HUDEP-2 (cell line): ENCODE data around the gene UVSSA.
"Not testable (repeated sequence)": the region's sequence is repeated elsewhere in the genome, so short reads cannot be mapped to it uniquely, and the experiment has no call there.

Experiments used
- DNase-seq, 76 experiments: peaks; one replicate each; lab custom pipeline; 2025; ENCODE audit not compliant: unreplicated experiment in 76 of 76; lab: John Stamatoyannopoulos, UW

Gene UVSSA

DNA sequence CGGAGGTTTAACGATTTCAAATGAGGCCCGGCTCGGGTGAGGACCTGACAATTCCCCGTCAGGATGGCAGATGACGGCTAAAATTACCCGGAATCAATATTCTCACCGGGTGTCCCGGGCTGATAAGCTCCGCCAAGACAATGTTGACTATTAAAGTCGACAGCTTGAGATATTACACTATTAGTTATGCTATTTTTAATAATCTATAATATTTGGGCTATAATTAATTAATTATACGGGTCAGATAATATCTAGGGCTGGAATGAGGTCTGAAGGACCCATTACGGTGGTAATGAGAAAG lies 68.6 kb downstream of the UVSSA start:
- DNase-seq = no peak

GRCh38 chr4:1416051-1416947 lies 69.3 kb downstream of the UVSSA start:
- no peak for DNase-seq

- DNase-seq = no peak
These were observed 69.9 kb downstream of the UVSSA start for GRCh38 chr4:1416948-1417260.

- DNase-seq = no peak
These were observed 70.7 kb downstream of the UVSSA start for GRCh38 chr4:1417522-1418390.

DNA sequence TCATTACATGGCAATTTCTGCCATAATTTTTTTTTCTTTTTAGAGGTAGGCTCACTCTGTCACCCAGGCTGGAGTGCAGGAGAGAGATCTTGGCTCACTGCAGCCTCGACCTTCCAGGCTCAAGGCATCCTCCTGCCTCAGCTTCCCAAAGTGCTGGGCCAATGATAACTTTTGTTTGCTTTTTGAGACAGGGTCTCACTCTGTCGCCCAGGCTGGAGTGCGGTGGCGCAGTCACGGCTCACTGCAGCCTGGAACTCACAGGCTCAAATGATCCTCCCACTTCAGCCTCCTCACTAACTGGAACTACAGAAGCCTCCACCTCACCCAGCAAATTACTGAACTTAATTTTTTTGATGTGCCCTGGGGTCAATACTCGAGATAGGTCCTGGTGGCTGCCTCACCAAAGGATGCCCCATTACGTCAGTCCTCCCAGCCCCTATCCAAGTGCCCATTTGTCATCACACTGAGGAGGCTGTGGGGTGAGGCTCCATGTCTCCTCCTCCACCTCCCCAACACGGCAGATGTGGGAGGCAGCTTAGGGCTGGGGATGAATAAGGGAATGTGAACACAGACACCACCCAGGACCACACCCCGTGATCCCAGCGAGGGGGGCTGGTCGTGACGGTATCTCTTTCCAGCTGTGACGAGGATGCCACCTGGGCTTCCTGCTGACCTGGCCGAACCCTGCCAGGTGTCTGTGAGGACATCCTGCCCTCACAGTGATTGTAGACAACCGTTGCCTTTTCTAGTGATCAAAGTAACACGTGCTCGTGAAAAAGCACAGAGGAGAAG lies 71.7 kb downstream of the UVSSA start:
- DNase-seq = no peak

GRCh38 chr4:1419708-1420107 lies 72.7 kb downstream of the UVSSA start:
- no peak for DNase-seq

DNA sequence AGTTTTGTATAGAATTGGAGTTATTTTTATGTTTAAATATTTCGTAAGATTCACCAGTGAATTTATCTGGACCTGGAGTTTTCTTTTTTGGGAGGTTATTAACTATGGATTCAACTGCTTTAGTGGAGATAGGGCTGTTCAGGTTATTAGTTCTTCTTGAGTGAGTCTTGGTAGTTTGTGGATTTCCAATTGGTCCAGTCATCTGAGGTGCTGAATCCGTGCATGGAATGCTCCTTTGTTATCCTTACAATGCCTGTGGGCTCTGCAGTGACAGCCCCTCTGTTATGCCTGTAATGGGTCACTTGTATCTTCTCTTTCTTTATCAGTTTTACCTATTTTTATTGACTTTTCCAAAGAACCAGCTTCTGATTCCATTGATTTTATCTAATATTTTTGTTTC lies 74.6 kb downstream of the UVSSA start:
- no peak for DNase-seq

DNA sequence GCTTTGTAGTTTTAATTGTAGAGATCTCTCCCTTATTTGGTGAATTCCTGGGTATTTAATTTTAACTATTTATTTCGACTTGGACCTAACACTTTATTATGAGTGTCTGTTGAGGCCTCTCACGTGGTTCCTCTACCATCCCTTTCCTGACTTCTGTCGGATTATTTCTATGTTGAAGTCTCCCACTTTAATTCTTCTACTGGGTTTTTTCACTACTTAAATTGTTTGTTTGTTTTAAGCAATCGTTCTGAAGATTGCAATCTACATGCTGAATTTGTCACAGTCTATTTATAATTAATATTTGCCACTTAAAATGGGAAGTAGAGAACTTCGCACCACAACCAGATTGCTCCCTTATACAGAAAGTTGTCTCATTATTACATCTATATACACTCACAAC lies 80.0 kb downstream of the UVSSA start:
- no peak for DNase-seq

DNA sequence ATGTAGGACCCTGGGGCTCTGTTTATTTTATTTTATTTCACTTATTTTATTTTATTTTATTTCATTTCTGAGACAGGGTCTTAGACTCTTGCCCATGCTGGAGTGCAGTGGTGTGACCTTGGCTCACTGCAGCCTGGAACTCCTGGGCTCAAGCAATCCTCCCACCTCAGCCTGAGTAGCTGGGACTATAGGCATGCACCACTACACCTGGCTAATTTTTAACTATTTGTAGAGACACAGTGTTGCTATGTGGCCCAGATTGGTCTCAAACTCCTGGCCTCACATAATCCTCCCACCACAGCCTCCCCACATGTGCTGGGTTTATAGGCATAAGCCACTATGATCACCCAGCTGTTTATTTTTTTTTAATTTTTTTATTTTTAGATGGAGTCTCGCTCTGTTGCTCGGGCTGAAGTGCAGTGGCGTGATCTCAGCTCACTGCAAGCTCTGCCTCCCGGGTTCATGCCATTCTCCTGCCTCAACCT lies 96.7 kb downstream of the UVSSA start:
- DNase-seq = not testable (repeated sequence)
